Measurements from ENCODE around the gene GRIK4.

Gene GRIK4

DNA sequence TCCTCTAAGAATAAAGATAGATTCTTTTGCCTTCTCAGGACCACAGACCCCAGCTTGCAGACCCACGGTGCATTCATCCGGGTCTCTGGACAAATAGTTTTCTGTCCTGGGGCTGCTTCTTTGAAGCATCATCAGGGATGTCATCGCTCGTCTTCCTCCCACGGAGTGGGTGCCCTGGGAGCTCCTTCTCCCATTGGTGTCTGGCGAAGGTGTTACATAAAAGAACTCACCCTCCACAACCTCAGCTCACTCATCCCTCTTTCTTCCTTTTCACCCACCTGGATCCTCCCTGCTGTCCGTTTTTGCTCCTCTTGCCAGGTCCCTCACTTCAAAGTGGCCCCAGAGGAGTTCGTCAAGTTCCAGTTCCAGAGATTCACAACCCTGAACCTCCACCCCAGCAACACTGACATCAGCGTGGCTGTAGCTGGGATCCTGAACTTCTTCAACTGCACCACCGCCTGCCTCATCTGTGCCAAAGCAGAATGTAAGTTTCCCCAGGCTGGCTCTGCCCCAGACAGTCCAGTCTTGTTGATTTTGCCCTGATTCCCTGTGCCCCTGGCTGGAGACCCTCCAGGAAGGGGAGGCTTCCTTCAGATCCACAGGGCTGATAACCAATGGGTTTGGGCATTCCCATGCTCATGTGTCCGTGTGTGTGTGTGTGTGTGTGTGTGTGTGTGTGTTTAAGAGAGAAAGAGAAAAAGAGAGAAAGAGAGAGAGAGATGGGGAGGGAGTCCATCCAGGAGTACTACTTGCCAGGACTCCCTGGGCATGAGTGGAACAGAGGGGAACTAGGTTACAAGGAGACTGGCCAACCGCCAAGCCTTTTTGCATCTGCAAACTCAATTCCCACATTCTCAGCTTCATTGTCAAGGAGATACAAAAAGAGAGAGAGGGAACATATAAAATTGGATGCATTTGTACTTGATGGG is 308.2 kb downstream of the GRIK4 start:
- Histone ChIP-seq H3K4me1 (ENCODE audit: control insufficient read depth, low read length) (no peaks in the 10 kb centered on the region), H3K79me2 (ENCODE audit: control insufficient read depth, low read length) (no peaks in the 10 kb centered on the region), H3K36me3 (ENCODE audit: control insufficient read depth, low read length) (no peaks in the 10 kb centered on the region), H3F3A (ENCODE audit: control insufficient read depth, insufficient read depth) (no peaks in the 10 kb centered on the region), H3K9me3 (ENCODE audit: control insufficient read depth, insufficient read depth, low read length) (no peaks in the 10 kb centered on the region), H3K9me2 (replicated peaks; ENCODE audit: control insufficient read depth, low read length) (no peaks in the 10 kb centered on the region), H3K4me3 (ENCODE audit: low read length) (no peak overlapping the region), H3K4me2 (ENCODE audit: low read length) (no peak overlapping the region), H3K27me3 (ENCODE audit: control insufficient read depth, low read length) (peaks cover 17% of the 10 kb centered on the region), H3K27ac (ENCODE audit: low read depth, low read length) (no peak overlapping the region), H4K20me1 (ENCODE audit: control insufficient read depth, insufficient read depth, low read depth, low read length) (no peaks in the 10 kb centered on the region)
- TF ChIP-seq EZH2phosphoT487 (IDR thresholded peaks at IDR 0.05; ENCODE audit: borderline replicate concordance, low read length) = no peak
- TF ChIP-seq, protein P1, sequence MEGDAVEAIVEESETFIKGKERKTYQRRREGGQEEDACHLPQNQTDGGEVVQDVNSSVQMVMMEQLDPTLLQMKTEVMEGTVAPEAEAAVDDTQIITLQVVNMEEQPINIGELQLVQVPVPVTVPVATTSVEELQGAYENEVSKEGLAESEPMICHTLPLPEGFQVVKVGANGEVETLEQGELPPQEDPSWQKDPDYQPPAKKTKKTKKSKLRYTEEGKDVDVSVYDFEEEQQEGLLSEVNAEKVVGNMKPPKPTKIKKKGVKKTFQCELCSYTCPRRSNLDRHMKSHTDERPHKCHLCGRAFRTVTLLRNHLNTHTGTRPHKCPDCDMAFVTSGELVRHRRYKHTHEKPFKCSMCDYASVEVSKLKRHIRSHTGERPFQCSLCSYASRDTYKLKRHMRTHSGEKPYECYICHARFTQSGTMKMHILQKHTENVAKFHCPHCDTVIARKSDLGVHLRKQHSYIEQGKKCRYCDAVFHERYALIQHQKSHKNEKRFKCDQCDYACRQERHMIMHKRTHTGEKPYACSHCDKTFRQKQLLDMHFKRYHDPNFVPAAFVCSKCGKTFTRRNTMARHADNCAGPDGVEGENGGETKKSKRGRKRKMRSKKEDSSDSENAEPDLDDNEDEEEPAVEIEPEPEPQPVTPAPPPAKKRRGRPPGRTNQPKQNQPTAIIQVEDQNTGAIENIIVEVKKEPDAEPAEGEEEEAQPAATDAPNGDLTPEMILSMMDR (IDR thresholded peaks at IDR 0.05; ENCODE audit: low read depth, low read length, poor library complexity, severe bottlenecking) = no peak

DNA sequence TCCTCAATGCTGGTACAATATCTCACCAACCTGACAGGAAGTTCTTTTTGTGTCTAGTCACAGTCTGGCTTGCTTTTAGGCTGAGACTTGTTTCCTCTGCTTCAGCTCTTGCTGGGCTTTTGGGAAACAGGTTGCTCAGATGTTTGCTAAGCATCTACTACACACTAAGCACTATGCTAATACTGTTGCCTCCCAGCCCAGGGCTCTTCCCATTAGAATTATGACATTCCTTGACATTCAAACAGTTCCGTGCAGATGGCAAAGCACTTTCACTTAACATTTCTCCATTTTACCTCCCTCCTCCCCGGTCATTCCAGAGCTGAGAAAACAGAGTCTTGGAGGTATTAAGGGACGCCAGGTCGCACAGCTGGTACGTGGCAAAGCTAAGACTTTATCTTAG is 311.6 kb downstream of the GRIK4 start:
- Histone ChIP-seq H3K27me3 (ENCODE audit: control insufficient read depth, low read length) (peaks cover 13% of the 10 kb centered on the region), H3K9me3 (ENCODE audit: control insufficient read depth, insufficient read depth, low read length) (no peaks in the 10 kb centered on the region), H3K79me2 (ENCODE audit: control insufficient read depth, low read length) (no peaks in the 10 kb centered on the region), H3K27ac (ENCODE audit: low read depth, low read length) (no peak overlapping the region), H3K4me3 (ENCODE audit: low read length) (no peak overlapping the region), H3K9me2 (replicated peaks; ENCODE audit: control insufficient read depth, low read length) (no peaks in the 10 kb centered on the region), H3F3A (ENCODE audit: control insufficient read depth, insufficient read depth) (no peaks in the 10 kb centered on the region), H3K4me1 (ENCODE audit: control insufficient read depth, low read length) (no peaks in the 10 kb centered on the region), H4K20me1 (ENCODE audit: control insufficient read depth, insufficient read depth, low read depth, low read length) (no peaks in the 10 kb centered on the region), H3K36me3 (ENCODE audit: control insufficient read depth, low read length) (no peaks in the 10 kb centered on the region), H3K4me2 (ENCODE audit: low read length) (no peak overlapping the region)
- TF ChIP-seq EZH2phosphoT487 (IDR thresholded peaks at IDR 0.05; ENCODE audit: borderline replicate concordance, low read length) = no peak
- TF ChIP-seq, protein P1 (IDR thresholded peaks at IDR 0.05; ENCODE audit: low read depth, low read length, poor library complexity, severe bottlenecking) = no peak

DNA sequence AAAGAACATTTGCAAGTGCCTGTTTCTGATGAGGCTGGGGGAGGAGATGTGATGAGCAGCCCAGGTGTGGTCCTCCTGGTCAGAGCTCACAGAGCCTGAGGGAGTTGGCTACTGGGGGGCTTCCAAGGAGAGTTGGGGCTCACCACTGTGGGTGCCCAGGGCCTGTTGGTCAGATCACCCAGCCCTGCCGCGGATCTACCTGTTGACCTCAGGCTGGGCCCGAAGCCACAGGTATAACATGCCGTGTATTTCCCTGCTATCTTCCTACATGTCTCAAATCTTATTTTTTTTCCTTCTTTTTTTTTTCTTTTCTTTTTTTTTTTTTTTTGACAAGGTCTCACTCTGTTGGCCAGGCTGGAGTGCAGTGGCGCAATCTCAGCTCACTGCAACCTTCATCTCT is 312.7 kb downstream of the GRIK4 start:
- Histone ChIP-seq H3K9me3 (ENCODE audit: control insufficient read depth, insufficient read depth, low read length) (no peaks in the 10 kb centered on the region), H3K79me2 (ENCODE audit: control insufficient read depth, low read length) (no peaks in the 10 kb centered on the region), H3F3A (ENCODE audit: control insufficient read depth, insufficient read depth) (no peaks in the 10 kb centered on the region), H4K20me1 (ENCODE audit: control insufficient read depth, insufficient read depth, low read depth, low read length) (no peaks in the 10 kb centered on the region; the same call in 1 of the 2 replicates), H3K4me1 (ENCODE audit: control insufficient read depth, low read length) (no peaks in the 10 kb centered on the region), H3K27me3 (ENCODE audit: control insufficient read depth, low read length) (peaks cover 8% of the 10 kb centered on the region), H3K36me3 (ENCODE audit: control insufficient read depth, low read length) (no peaks in the 10 kb centered on the region), H3K4me3 (ENCODE audit: low read length) (no peak overlapping the region), H3K4me2 (ENCODE audit: low read length) (no peak overlapping the region), H3K27ac (ENCODE audit: low read depth, low read length) (no peak overlapping the region), H3K9me2 (replicated peaks; ENCODE audit: control insufficient read depth, low read length) (no peaks in the 10 kb centered on the region)
- TF ChIP-seq, protein P1 (IDR thresholded peaks at IDR 0.05; ENCODE audit: low read depth, low read length, poor library complexity, severe bottlenecking) = no peak
- no peak for TF ChIP-seq EZH2phosphoT487 (IDR thresholded peaks at IDR 0.05; ENCODE audit: borderline replicate concordance, low read length)

Measured in DOHH2 (cell line).